ENCODE results near the gene TSPAN16. TPM values are rescaled to one million over a fixed set of nuclear protein-coding genes. Genes with fewer than 3 reads are reported as not detected.

The TSPAN16 gene
- total RNA-seq, 1 experiment from 2014 or later = not detected

GRCh38 chr19:11274533-11275086 is 21.4 kb upstream of the TSPAN16 start:
- ChIA-PET POLR2A (no interaction called here), CTCF (no interaction called here)
- no peak for TF ChIP-seq CTCF (IDR thresholded peaks at IDR 0.05; ENCODE audit: insufficient read depth in 1 of 2, low read depth in 1 of 2, low read length in 1 of 2, severe bottlenecking in 1 of 2, unreplicated experiment in 1 of 2)

GRCh38 chr19:11278670-11279069 is 17.3 kb upstream of the TSPAN16 start:
- Histone ChIP-seq H3K27me3 (replicated peaks; ENCODE audit: control insufficient read depth, insufficient read depth, low read length) (no peaks in the 10 kb centered on the region), H3K9me3 (no peaks in the 10 kb centered on the region), H3K4me3 (ENCODE audit: low read depth, low read length) (no peak overlapping the region), H3K4me1 (peaks cover 21% of the 10 kb centered on the region), H3K36me3 (ENCODE audit: control insufficient read depth, insufficient read depth, low read length) (no peaks in the 10 kb centered on the region)
- POLR2A ChIA-PET = interaction anchor here (1.0 kb wide), 1 partner anchor 13 kb away, joined by 3 read pairs; no protein-coding TSS in a partner anchor
- Mint-ChIP-seq H3K27ac (ENCODE audit: unreplicated experiment) (no peak overlapping the region), H3K4me3 (ENCODE audit: unreplicated experiment) (no peak overlapping the region), H3K9me3 (ENCODE audit: unreplicated experiment) (no peaks in the 10 kb centered on the region), H3K27me3 (ENCODE audit: insufficient read depth, unreplicated experiment) (no peaks in the 10 kb centered on the region), H3K36me3 (ENCODE audit: insufficient read depth, unreplicated experiment) (peaks cover 6% of the 10 kb centered on the region), H3K4me1 (ENCODE audit: low read depth, unreplicated experiment) (peaks cover 20% of the 10 kb centered on the region)
- TF ChIP-seq CTCF (IDR thresholded peaks at IDR 0.05; ENCODE audit: insufficient read depth in 1 of 2, low read depth in 1 of 2, low read length in 1 of 2, severe bottlenecking in 1 of 2, unreplicated experiment in 1 of 2) = no peak
- BruUV-seq (replicated peaks) = no TSS peak
- CTCF ChIA-PET = interaction anchor here (0.8 to 1.5 kb wide), 2 partner anchors 15 to 104 kb away, joined by 3 to 10 read pairs; no protein-coding TSS in a partner anchor
- intact Hi-C loops (cut with micrococcal nuclease; ENCODE audit: unreplicated experiment) = no loop called here
- peak; percentile 39 to 41 for DNase-seq

More at GRCh38 chr19:11274533-11275086, 21.4 kb upstream of the TSPAN16 start:
- intact Hi-C loops (cut with micrococcal nuclease; ENCODE audit: unreplicated experiment) = loop anchor here (1.0 kb wide), 1 partner anchor 9 kb away; no protein-coding TSS in a partner anchor
- no TSS peak for BruUV-seq (replicated peaks)
- Histone ChIP-seq H3K9me3 (no peaks in the 10 kb centered on the region), H3K36me3 (ENCODE audit: control insufficient read depth, insufficient read depth, low read length) (no peaks in the 10 kb centered on the region), H3K4me3 (ENCODE audit: low read depth, low read length) (no peak overlapping the region), H3K27me3 (replicated peaks; ENCODE audit: control insufficient read depth, insufficient read depth, low read length) (no peaks in the 10 kb centered on the region), H3K4me1 (peaks cover 28% of the 10 kb centered on the region)
- H3K9me3 Mint-ChIP-seq (ENCODE audit: unreplicated experiment) = no peaks in the 10 kb centered on the region
- H3K27me3 Mint-ChIP-seq (ENCODE audit: insufficient read depth, unreplicated experiment) = no peaks in the 10 kb centered on the region
- no peak for DNase-seq
- H3K4me1 Mint-ChIP-seq (ENCODE audit: low read depth, unreplicated experiment) = peaks cover 16% of the 10 kb centered on the region
- no peak overlapping the region for H3K4me3 Mint-ChIP-seq (ENCODE audit: unreplicated experiment)
- peak overlapping the region; percentile 87 for H3K27ac Mint-ChIP-seq (ENCODE audit: unreplicated experiment)
- H3K36me3 Mint-ChIP-seq (ENCODE audit: insufficient read depth, unreplicated experiment) = peaks cover 6% of the 10 kb centered on the region

- TF ChIP-seq CTCF (IDR thresholded peaks at IDR 0.05; ENCODE audit: insufficient read depth in 1 of 2, low read depth in 1 of 2, low read length in 1 of 2, severe bottlenecking in 1 of 2, unreplicated experiment in 1 of 2) = no peak
- no peaks in the 10 kb centered on the region for H3K27me3 Mint-ChIP-seq (ENCODE audit: insufficient read depth, unreplicated experiment)
- Histone ChIP-seq H3K4me1 (peaks cover 17% of the 10 kb centered on the region), H3K4me3 (ENCODE audit: low read depth, low read length) (no peak overlapping the region), H3K27me3 (replicated peaks; ENCODE audit: control insufficient read depth, insufficient read depth, low read length) (no peaks in the 10 kb centered on the region), H3K9me3 (no peaks in the 10 kb centered on the region), H3K36me3 (ENCODE audit: control insufficient read depth, insufficient read depth, low read length) (no peaks in the 10 kb centered on the region)
- intact Hi-C loops (cut with micrococcal nuclease; ENCODE audit: unreplicated experiment) = no loop called here
- no peak overlapping the region for H3K27ac Mint-ChIP-seq (ENCODE audit: unreplicated experiment)
- peaks cover 20% of the 10 kb centered on the region for H3K4me1 Mint-ChIP-seq (ENCODE audit: low read depth, unreplicated experiment)
- no TSS peak for BruUV-seq (replicated peaks)
- H3K4me3 Mint-ChIP-seq (ENCODE audit: unreplicated experiment) = no peak overlapping the region
- ChIA-PET CTCF (interaction anchor here (0.8 to 1.5 kb wide), 2 partner anchors 14 to 103 kb away, joined by 3 to 10 read pairs; no protein-coding TSS in a partner anchor), POLR2A (interaction anchor here (0.7 kb wide), 1 partner anchor 1220 kb away, joined by 7 read pairs; no protein-coding TSS in a partner anchor)
- H3K9me3 Mint-ChIP-seq (ENCODE audit: unreplicated experiment) = no peaks in the 10 kb centered on the region
- peaks cover 6% of the 10 kb centered on the region for H3K36me3 Mint-ChIP-seq (ENCODE audit: insufficient read depth, unreplicated experiment)
- no peak for DNase-seq
Observed at GRCh38 chr19:11279505-11280236, 16.3 kb upstream of the TSPAN16 start.

All from Caco-2 (cell line).